Esophagus (tissue), 2 donors: ENCODE measurements around the gene FXYD7. TPM values are rescaled to one million over a fixed set of nuclear protein-coding genes. Genes with fewer than 3 reads are reported as not detected.

Experiments
- H3K27ac ChIP-seq, 2 donors: one replicate each; pipeline ENCODE4 v1.5.1; 2013; ENCODE audit warnings: low read depth in 2 of 2, mild to moderate bottlenecking in 2 of 2, inconsistent platforms in 1 of 2, low read length in 1 of 2, moderate library complexity in 1 of 2
- H3K27me3 ChIP-seq, 2 donors: one replicate each; pipeline ENCODE4 v1.6.1; 2013; ENCODE audit warnings: low read length in 2 of 2, control low read depth in 1 of 2, mild to moderate bottlenecking in 1 of 2; ENCODE audit not compliant: insufficient read depth in 2 of 2, control insufficient read depth in 1 of 2
- H3K36me3 ChIP-seq, 2 donors: one replicate each; pipeline ENCODE4 v1.6.1; 2013; ENCODE audit warnings: low read length in 1 of 2; ENCODE audit not compliant: control insufficient read depth in 2 of 2, insufficient read depth in 2 of 2
- H3K4me1 ChIP-seq, 2 donors: one replicate each; pipeline ENCODE4 v1.6.1; 2013; ENCODE audit warnings: low read length in 1 of 2; ENCODE audit not compliant: control insufficient read depth in 2 of 2, insufficient read depth in 2 of 2
- H3K4me3 ChIP-seq, 2 donors: one replicate each; pipeline ENCODE4 v1.5.1; 2013; ENCODE audit warnings: low read length in 2 of 2, mild to moderate bottlenecking in 2 of 2, low read depth in 1 of 2, moderate library complexity in 1 of 2
- H3K9me3 ChIP-seq, 2 donors: one replicate each; pipeline ENCODE4 v1.6.1; 2013; ENCODE audit warnings: mild to moderate bottlenecking in 2 of 2, low read depth in 1 of 2, low read length in 1 of 2, moderate library complexity in 1 of 2; ENCODE audit not compliant: control insufficient read depth in 2 of 2, insufficient read depth in 1 of 2
- WGBS, 2 donors: extraction: QIAGEN DNeasy Blood & Tissue Kit; methylation state at CpG; one replicate each; pipeline ENCODE4 v1.1.7; 2013; 5-methylcytosine and 5-hydroxymethylcytosine counted together
- polyA plus RNA-seq, 2 donors: library from polyadenylated mRNA; stranded (reverse); fragments of 200-250 nt; gene quantifications; one replicate each; pipeline ENCODE4 v1.2.3, GENCODE V29; 2013
- donor health status: healthy with polysubstance abuse.
- donor health status: Bipolar disorder and iron deficiency.

The FXYD7 gene
- polyA plus RNA-seq, 2 donors = 0.09 to 0.14 TPM

GRCh38 chr19:35157431-35157830, 14.4 kb downstream of the FXYD7 start:
- peaks cover 2 to 5% of the 10 kb centered on the region in 2 donors for H3K36me3 ChIP-seq
- H3K4me3 ChIP-seq = no peak overlapping the region
- H3K27ac ChIP-seq = no peak overlapping the region
- H3K27me3 ChIP-seq = no peaks in the 10 kb centered on the region
- WGBS, 2 donors = 91 to 97% methylated on average over 4 of the region's 4 CpGs
- H3K4me1 ChIP-seq = peaks cover 0 to 6% of the 10 kb centered on the region in 2 donors
- peaks cover 0 to 5% of the 10 kb centered on the region in 2 donors for H3K9me3 ChIP-seq

GRCh38 chr19:35159606-35160005, 16.6 kb downstream of the FXYD7 start:
- 82 to 95% methylated on average over 8 of the region's 8 CpGs for WGBS, 2 donors
- peaks cover 8 to 12% of the 10 kb centered on the region in 2 donors for H3K9me3 ChIP-seq
- H3K4me3 ChIP-seq = no peak overlapping the region
- no peak overlapping the region for H3K27ac ChIP-seq
- H3K27me3 ChIP-seq = no peaks in the 10 kb centered on the region
- peaks cover 5 to 8% of the 10 kb centered on the region in 2 donors for H3K36me3 ChIP-seq
- H3K4me1 ChIP-seq = peaks cover 0 to 3% of the 10 kb centered on the region in 2 donors

- WGBS, 2 donors = 94% methylated on average over 9 of the region's 9 CpGs
- H3K4me3 ChIP-seq = no peak overlapping the region
- peaks cover 8 to 15% of the 10 kb centered on the region in 2 donors for H3K9me3 ChIP-seq
- no peaks in the 10 kb centered on the region for H3K27me3 ChIP-seq
- no peak overlapping the region for H3K27ac ChIP-seq
- peaks cover 5 to 11% of the 10 kb centered on the region in 2 donors for H3K36me3 ChIP-seq
- H3K4me1 ChIP-seq = no peaks in the 10 kb centered on the region
These were observed 17.8 kb downstream of the FXYD7 start for GRCh38 chr19:35160629-35161433.

- Histone ChIP-seq H3K9me3 (peaks cover 12 to 19% of the 10 kb centered on the region in 2 donors), H3K4me3 (no peak overlapping the region), H3K4me1 (no peaks in the 10 kb centered on the region), H3K27me3 (no peaks in the 10 kb centered on the region), H3K27ac (no peak overlapping the region), H3K36me3 (peaks cover 10 to 12% of the 10 kb centered on the region in 2 donors)
- WGBS, 2 donors = 96 to 98% methylated on average over 2 of the region's 2 CpGs
These were observed 18.3 kb downstream of the FXYD7 start for GRCh38 chr19:35161434-35161743.

GRCh38 chr19:35162471-35163326, 19.6 kb downstream of the FXYD7 start:
- Histone ChIP-seq H3K36me3 (peaks cover 12 to 15% of the 10 kb centered on the region in 2 donors), H3K27me3 (no peaks in the 10 kb centered on the region), H3K4me3 (no peak overlapping the region), H3K27ac (peak overlapping the region in 1 of 2 donors; percentile 84), H3K4me1 (peaks cover 3% of the 10 kb centered on the region in 2 donors), H3K9me3 (peaks cover 12 to 23% of the 10 kb centered on the region in 2 donors)
- 78 to 85% methylated on average over 6 of the region's 6 CpGs for WGBS, 2 donors

- Histone ChIP-seq H3K27ac (peak overlapping the region; percentile 40 to 72), H3K4me1 (peaks cover 7 to 8% of the 10 kb centered on the region in 2 donors), H3K27me3 (no peaks in the 10 kb centered on the region), H3K4me3 (no peak overlapping the region), H3K36me3 (peaks cover 12 to 16% of the 10 kb centered on the region in 2 donors), H3K9me3 (peaks cover 12 to 23% of the 10 kb centered on the region in 2 donors)
- WGBS, 2 donors = 52 to 83% methylated on average over 2 of the region's 2 CpGs
These were observed 21.4 kb downstream of the FXYD7 start for GRCh38 chr19:35164418-35164817.

- Histone ChIP-seq H3K27me3 (no peaks in the 10 kb centered on the region), H3K36me3 (peaks cover 12 to 13% of the 10 kb centered on the region in 2 donors), H3K4me1 (peaks cover 7 to 8% of the 10 kb centered on the region in 2 donors), H3K9me3 (peaks cover 12 to 23% of the 10 kb centered on the region in 2 donors), H3K27ac (peak overlapping the region in 1 of 2 donors; percentile 7), H3K4me3 (no peak overlapping the region)
- WGBS, 2 donors = 64 to 73% methylated on average over 5 of the region's 5 CpGs
These were observed 22.4 kb downstream of the FXYD7 start for GRCh38 chr19:35165200-35166058.

GRCh38 chr19:35166100-35167063, 23.3 kb downstream of the FXYD7 start:
- peaks cover 12 to 22% of the 10 kb centered on the region in 2 donors for H3K9me3 ChIP-seq
- H3K36me3 ChIP-seq = peaks cover 11 to 12% of the 10 kb centered on the region in 2 donors
- 89 to 94% methylated on average over 7 of the region's 7 CpGs for WGBS, 2 donors
- H3K4me3 ChIP-seq = no peak overlapping the region
- H3K4me1 ChIP-seq = peaks cover 7 to 8% of the 10 kb centered on the region in 2 donors
- H3K27ac ChIP-seq = peak overlapping the region in 1 of 2 donors; percentile 81
- no peaks in the 10 kb centered on the region for H3K27me3 ChIP-seq
